ENCODE data around the gene CSRP2.

CSRP2 gene

GRCh38 chr12:76890151-76891143 lies 11.6 kb upstream of the CSRP2 start:
- no peak for DNase-seq

GRCh38 chr12:76888775-76889174 lies 10.0 kb upstream of the CSRP2 start:
- no peak for DNase-seq

GRCh38 chr12:76883811-76884210 lies 5.0 kb upstream of the CSRP2 start:
- peak; percentile 10 for DNase-seq

DNA sequence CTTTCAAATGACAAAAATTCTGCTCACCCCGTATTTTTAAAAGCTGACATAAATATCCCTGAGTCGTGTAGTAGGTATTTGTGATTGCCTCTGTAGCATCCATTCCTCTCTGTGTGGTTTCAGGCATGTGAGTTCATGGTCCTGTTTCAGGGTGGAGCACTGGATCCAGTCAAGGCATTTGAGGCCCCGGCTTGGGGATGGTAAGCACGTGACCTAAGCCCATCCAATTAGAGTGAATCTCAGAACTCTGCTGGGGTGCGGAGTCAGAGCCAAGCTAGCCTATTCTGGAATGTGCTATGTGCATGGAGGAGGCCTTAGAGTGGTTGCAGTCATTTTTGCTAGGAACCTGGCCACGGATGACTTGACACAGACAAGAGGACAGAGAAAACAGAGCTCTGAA lies 4.3 kb upstream of the CSRP2 start:
- DNase-seq, result peak; percentile 78

- no peak for DNase-seq
These were observed 3.5 kb upstream of the CSRP2 start for GRCh38 chr12:76882367-76882766.

DNA sequence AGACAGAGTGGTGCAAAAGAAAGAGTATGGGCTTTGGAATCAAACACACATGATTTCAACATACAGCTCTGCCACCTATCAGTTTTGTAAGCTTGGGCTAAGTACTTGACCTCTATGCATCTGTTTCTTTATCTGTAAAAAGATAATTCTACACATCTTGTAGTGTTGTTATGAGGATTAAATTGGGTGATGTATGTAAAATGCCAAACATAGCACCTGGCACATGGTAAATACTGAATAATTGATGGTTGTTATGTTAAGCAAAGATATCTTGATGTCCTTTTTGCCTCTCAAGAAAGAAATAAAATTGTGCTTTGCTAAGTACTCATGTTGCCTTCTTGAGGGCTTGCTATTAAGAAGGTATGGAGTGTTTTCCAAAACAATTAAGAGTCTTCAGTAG lies 2.3 kb upstream of the CSRP2 start:
- no peak for DNase-seq

DNA sequence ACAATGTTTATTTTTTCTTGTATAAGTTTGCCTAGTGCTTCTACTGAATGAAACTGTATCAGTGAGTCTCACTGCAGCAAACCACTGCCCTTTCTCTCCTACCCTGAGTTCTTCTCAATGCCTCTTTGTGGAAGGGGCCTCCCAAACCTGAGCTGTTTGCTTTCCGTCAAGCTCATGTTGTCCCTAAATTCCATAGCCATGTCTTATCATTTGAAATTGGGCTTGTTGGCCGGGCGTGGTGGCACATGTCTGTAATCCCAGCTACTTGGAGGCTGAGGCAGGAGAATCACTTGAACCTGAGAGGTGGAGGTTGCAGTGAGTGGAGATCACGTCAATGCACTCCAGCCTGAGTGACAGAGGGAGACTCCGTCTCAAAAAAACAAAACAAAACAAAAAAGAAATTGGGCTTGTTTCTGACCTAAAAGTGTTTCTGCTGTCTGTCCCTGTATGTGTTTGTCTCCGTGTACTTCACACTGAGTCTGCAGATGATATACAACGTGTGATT lies 1.8 kb upstream of the CSRP2 start:
- no peak for DNase-seq

DNA sequence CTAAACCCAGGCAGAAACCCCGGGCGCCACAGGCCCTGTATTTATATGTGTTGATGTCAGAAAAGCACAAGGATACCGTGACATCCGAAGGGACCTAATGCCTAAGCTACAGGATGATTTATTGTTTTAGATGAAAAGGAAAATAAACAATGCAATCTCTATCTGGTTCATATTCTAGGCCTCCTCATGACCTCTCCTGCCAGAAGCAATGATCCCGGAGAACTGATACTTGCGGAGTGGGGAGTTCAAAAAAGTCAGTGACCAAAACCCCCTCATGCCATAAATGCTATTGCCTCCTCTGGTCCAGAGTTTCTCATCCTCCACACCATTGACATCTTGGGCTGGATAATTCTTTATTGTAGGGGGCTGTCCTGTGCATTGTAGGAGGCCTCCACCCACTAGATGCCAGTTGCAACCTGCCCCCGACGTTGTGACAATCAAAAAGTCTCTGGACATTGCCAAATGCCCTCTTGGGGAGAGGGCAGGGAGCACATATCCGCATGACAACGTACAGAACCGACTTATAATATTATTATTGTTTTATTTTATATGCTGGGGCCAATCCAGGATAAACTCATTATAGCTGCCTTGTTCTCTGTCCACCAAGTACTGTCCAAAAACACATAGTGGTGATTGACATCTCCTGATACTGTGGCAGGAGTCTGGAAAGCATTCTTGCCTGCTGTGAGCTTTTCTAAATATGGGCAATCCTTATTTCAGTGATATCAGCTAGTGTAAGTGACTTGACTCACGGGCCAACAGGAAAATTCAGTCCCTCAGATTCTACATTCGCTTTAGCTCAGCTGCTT lies 1.1 kb upstream of the CSRP2 start:
- DNase-seq, result no peak

- peak; percentile 67 for DNase-seq
These were observed 520 bp downstream of the CSRP2 start for GRCh38 chr12:76878099-76878898.

- DNase-seq, result no peak
These were observed 2.1 kb downstream of the CSRP2 start for GRCh38 chr12:76876696-76877229.

DNA sequence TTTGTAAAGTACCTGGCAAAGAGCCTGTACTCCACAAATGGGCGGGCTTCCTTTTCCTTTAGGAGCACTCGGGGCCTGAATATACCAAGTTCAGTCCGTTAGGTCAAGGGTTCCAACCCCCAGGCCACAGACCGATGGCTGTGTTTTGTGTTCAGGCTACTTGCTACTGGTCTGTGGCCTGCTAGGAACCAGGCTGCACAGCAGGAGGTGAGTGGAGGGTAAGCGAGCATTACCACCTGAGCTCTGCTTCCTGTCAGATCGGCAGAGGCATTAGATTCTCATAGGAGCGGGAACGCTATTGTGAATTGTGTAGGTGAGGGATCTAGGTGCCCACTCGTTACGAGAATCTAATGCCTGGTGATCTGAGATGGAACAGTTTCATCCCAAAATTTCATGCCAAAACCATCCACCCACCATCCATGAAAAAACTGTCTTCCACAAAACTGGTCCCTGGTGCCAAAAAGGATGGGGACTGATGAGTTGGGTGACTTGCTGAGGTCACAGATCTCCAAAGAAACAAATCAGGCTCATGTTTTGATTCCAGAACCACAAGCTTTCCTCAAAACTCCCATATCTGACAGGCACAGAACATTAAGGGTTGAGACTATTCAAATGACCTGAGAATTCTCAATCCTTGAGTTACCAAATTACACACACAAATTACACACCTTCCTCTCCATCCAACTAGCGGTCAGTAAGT lies 4.2 kb downstream of the CSRP2 start:
- no peak for DNase-seq

- no peak for DNase-seq
These were observed 4.8 kb downstream of the CSRP2 start for GRCh38 chr12:76874027-76874426.

DNA sequence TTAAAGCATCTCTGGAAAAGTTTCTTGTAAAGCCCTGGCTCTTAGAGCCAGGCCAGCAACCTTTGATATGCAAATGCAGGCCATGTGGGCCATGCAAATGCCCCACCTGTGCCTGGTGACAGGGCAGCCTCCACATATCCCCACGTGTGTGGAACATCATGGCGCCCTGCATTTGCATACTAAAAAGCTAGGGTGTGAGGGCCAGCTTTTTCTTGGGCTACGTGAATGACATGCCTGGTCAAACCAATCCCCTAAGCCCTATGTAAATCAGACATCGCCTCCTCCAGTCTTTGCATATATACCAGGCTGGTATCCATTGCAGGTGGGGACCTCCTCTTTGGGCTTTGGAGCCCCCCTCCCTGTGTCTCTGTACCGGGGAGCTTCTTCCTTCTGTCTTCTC lies 6.4 kb downstream of the CSRP2 start:
- DNase-seq, result no peak

DNA sequence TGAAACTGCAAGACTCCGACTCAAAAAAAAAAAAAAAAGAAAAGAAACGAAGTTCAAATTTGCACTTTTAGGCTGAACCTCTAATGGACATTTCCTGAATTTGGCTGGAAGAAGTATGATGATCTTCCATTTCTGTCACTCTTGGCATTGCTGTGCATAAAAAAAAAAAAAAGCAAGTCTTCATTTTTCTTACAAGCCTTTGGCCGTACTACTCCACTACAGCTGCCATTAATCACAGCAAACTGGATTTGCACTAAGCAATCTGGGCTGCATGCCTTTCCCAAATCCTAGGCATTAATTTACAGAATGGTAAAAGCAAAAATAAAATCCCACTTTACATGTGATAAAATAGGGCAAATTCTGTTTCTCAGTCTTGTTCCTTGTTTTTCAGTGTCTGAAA lies 7.1 kb downstream of the CSRP2 start:
- no peak for DNase-seq

GRCh38 chr12:76871082-76871481 lies 7.7 kb downstream of the CSRP2 start:
- DNase-seq, result no peak

- DNase-seq, result peak; percentile 9
These were observed 12.1 kb downstream of the CSRP2 start for GRCh38 chr12:76866726-76867125.

GRCh38 chr12:76866151-76866567 lies 12.7 kb downstream of the CSRP2 start:
- DNase-seq, result no peak

- no peak for DNase-seq
These were observed 13.9 kb downstream of the CSRP2 start for GRCh38 chr12:76864791-76865400.

GRCh38 chr12:76863837-76864236 lies 15.0 kb downstream of the CSRP2 start:
- DNase-seq, result no peak

DNA sequence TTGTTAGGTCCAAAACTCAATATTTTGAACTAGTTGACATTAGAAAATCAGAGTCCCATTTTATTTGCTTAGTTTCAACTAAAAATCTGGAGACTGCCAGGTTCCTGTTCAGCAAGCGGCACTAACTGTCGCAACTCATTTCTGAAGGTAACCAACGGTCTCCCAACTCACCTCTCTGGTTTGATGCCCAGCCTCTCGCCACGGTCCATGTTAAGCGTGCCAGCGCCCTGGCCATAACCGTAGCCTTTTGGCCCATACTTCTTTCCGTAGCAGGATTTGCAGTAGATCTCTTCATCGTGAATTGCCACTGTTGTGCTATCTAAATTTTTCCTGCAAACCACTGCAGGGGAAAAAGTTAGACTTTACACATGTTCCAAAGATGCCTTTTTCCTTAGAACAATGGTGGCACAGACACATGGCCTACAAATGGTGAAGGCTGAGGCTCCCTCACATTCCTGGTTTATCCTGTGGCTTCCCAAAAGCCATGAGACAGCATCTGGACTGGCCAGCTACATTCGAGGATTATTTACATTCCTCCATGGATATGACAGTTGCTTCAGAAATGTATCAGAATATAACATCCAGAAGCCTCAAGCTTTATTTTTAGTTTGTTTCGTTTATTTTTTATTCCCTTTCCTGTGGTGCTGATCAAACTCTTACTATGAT lies 15.7 kb downstream of the CSRP2 start:
- no peak for DNase-seq

- no peak for DNase-seq
These were observed 18.6 kb downstream of the CSRP2 start for GRCh38 chr12:76860256-76860655.

Measured in kidney glomerular epithelial cell (primary cell).